Upper lobe of left lung (tissue), 4 donors: ENCODE data around the gene PPP2R2C.

ENCODE experiments used
- CTCF ChIP-seq, 6 experiments: fragments of 450-650 bp in 4 of 6; fragments of 200-600 bp in 2 of 6; sonication (generic) in 2 of 6; IDR thresholded peaks; one replicate each; pipeline ENCODE4 v1.5.1; 2016 to 2019; ENCODE audit warnings: antibody characterized with exemption in 6 of 6
- EP300 ChIP-seq, 4 donors: sonication (generic); formaldehyde crosslinking; IDR thresholded peaks; one replicate each; pipeline ENCODE4 v1.5.1; 2017; ENCODE audit warnings: antibody characterized with exemption in 4 of 4, control low read depth in 2 of 4
- POLR2AphosphoS5 ChIP-seq, 2 donors: sonication (generic); formaldehyde crosslinking; IDR thresholded peaks; one replicate each; pipeline ENCODE4 v1.5.1; 2017; ENCODE audit warnings: antibody characterized with exemption in 2 of 2

DNA sequence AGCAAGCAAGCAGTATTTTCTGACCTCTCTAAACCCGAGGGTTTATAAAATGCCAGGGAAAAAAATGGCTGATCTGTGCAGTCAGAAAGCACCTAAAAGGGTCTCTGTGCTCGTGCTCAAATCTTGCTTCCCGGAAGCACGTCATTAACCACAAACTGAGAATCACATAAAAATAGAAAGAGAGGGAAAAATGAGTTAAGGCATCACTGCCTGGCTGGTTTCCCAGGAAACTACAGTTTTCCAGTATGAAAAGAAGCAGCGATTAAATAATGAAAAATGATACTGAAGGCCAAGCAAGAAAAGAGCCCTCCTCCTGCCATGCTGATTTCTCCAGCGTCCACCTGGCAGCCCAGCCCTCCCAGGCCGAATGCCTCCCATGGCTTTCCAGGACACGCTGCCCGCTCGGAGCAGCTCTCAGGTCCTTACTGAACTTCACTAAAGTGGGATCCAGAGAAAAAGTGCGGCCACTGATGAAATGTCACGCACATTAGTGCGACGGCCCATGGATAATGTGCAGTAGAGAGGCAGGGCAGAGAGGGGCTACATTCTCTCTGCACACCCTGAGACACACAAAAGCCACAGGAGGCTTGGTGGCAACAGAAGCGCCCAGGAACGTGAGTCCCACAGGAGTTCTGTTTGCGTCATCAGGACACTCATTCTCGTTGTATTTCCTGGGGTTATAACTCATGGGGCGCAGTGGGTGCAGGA, 122.4 kb downstream of the PPP2R2C start:
- no peak for TF ChIP-seq POLR2AphosphoS5 (IDR thresholded peaks at IDR 0.05)
- no peak for TF ChIP-seq CTCF (IDR thresholded peaks at IDR 0.05)
- no peak for TF ChIP-seq EP300 (IDR thresholded peaks at IDR 0.05)
